Fibroblast of skin of right quadriceps (primary cell): Measurements from ENCODE around the gene NUP50.

Experiments used
- DNase-seq: peaks from one replicate; pipeline ENCODE4 v3.0.0-alpha.2; 2013

The NUP50 gene, protein sequence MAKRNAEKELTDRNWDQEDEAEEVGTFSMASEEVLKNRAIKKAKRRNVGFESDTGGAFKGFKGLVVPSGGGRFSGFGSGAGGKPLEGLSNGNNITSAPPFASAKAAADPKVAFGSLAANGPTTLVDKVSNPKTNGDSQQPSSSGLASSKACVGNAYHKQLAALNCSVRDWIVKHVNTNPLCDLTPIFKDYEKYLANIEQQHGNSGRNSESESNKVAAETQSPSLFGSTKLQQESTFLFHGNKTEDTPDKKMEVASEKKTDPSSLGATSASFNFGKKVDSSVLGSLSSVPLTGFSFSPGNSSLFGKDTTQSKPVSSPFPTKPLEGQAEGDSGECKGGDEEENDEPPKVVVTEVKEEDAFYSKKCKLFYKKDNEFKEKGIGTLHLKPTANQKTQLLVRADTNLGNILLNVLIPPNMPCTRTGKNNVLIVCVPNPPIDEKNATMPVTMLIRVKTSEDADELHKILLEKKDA

DNA sequence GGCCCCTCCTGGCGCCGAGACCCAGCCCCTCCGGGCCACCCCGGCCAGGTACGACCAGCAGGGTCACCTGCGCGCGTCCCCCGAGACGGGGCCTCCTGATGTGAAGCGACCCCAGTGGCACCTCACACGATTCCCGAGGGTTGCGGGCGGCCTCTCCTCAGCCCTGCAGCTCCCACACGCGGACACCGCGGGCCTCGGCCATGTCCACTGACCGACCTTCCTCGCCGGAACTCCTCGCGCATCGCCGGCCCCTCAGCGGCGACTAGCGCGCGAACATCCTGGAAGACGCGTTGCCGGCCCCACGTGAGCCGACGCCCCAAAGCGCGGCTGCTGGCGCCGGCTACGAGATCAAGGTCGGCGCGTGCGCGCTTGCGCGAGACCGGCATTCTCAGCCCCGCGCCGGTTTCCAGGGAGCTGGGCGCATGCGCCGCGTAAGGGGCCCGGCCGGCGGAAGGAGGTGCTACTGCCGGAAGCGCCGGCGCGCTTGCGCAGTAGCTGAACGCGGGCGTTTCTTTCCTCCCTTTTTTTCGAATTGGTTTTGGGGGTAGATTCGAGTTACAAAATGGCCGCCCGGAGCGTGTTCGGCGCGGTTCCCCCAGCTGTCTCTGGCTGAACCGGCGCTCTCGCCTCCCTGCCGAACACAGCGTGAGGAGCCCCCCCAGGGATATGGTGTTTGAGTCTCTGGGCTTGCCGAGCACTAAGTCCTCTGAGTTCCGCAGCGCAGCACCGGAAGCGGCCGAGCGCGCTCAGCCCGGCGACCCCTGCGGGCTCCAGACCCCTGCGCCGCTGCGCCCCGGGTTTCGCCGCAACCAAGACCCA, at the start of gene NUP50:
TSS of gene NUP50 (plus strand) at position 475 of the 819 bp plus-strand sequence. CDS start 4,253 bp downstream, outside the sequence.
- DNase-seq = peak; percentile 96

DNA sequence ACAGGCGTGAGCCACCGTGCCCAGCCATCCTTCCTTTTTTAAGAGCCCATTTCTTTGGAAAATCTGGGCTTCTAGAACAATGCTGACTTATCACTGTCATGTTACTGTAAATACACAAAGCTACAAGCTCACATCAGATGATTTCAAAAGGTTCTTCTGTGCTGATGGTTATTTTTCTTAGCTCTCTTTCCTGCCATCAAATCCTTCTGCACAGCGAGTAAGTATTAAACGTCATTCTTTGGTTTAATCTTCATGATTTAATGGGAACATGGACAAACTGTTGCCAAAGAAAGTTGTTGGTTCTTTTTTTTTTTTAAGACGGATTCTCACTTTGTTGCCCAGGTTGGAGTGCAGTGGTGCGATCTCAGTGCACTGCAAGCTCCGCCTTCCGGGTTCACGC, 43.3 kb upstream of the NUP50 start:
- no peak for DNase-seq

DNA sequence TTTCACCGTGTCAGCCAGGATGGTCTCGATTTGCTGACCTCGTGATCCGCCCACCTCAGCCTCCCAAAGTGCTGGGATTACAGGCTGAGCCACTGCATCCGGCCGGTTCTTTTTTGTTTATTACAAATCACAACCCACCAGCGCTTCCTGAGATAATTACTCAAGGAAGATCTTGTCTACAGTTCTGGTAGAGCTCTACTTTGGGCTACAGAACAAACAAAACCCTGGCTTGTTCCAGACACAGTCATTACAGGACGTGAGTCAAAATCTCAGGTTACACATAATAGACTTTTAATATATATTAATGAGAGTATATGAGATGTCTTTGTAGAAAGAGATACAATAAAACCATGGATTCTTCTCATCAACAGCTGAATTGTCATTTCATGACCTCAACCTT, 42.8 kb upstream of the NUP50 start:
- no peak for DNase-seq

DNA sequence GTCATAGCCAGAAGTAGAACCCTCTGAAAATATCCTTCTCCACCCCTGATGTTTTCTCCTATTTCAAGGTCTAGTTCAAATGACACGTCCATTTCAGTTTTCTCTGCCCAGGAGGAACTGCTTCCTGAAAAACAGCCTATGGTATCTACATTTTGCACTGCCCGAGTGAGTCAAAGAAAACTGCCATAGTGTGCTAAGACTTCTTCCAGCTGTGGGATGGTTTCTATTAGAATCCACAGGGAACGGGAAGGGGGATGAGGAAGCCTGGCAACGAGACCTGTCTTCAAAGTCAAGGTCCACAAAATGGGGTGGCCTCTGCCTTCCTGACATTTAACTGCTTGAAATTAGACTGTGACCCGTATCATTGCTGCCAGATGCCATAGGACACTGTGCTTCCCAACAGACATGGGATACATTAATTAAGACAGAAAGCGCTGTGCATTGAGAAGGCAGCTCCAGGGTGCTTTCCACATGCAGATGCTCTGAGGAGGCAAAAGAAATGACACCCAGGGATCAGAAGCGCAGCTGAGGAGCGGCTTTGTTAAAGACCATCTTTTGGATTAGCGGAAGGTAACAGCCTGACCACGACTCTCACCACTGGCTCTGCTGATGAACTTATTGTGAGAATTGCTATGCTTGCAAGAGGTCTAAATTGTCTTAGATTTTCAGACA, 39.4 kb upstream of the NUP50 start:
- DNase-seq = no peak

DNA sequence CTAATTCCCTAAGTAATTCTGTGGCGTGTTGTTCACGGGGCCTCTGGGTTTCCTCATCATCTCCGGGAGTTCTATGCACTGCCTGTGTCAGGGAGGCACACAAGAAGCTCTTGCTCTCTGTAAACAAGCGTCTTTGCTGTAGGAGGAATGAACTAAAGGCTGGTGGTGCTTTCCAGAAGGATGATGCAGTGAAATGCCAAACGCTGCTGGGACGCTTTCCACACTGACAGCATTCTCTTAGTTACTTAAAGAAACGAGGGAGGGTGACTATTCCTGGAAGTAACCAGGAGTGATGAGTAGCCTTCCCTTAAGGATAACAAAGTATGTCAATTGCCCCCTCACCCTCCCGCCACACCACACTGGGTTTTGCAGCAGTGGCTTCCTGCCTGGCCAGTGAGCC, 38.5 kb upstream of the NUP50 start:
- peak; percentile 46 for DNase-seq

DNA sequence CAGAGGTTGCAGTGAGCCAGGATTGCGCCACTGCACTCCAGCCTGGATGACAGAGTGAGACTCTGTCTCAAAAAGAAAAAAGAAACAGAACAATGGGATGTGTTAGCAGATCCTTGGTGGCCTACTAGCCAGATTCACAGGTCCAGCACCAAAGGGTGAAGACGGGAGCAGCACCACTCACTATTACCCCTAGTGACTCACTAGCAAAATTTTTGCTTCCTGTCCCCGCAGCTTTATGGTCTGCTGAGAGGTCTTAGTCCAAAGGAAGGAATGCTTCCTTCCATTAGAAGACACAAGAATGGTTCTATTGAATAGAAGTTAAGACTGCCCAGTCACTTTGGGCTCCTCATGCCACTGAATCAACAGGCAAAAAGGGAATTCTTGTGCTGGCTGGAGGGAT, 35.9 kb upstream of the NUP50 start:
- peak; percentile 48 for DNase-seq

DNA sequence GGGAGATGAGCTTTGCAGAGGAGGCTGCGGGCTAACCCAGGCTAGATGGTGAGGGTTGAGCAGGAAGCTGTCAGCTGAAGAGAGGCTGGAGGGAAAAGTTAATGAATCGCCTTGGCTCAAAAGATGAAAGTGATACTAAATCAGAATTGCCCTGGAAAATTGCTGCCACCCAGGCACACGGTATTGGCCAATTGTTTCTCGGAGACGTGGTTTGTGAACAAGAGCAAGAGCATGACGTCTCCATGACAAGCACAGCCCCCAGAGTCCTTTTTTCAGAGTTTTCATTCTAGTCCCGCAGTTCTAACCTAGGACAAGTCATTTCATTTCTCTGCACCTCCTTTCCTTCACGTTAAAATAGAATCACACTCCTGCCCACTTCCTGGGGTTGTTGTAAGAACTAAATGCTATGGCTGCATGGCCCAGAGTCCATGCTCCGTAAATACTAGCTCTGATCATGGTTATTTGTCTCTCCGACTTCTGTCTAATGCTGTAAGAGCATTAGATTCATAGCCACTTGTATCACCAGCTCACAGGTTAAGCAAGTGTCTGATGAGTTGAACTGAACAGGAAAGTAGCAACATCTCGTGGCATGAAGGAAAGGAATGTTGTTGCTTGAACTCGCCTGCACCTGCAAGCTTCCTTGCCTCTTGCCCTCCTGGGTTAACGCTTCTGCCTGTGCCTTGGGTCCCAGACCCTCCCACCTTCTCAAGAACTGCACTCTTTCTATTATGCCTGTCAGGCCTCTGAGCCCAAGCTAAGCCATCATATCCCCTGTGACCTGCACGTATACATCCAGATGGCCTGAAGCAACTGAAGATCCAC, 33.8 kb upstream of the NUP50 start:
- no peak for DNase-seq

DNA sequence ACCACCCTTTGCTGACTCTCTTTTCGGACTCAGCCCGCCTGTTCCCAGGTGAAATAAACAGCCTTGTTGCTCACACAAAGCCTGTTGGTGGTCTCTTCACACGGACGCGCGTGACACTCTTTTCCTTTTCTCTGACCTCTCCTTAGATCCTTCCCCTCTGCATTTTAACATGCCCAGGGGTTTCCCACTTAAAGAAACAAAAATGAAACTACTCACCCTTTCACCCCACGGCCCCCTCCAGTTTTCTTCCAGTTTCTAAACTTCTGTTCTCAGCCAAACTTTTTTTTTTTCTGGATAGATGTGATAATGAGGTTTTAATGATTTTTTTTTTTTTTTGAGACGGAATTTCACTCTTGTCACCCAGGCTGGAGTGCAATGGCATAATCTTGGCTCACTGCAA, 32.8 kb upstream of the NUP50 start:
- DNase-seq = no peak

DNA sequence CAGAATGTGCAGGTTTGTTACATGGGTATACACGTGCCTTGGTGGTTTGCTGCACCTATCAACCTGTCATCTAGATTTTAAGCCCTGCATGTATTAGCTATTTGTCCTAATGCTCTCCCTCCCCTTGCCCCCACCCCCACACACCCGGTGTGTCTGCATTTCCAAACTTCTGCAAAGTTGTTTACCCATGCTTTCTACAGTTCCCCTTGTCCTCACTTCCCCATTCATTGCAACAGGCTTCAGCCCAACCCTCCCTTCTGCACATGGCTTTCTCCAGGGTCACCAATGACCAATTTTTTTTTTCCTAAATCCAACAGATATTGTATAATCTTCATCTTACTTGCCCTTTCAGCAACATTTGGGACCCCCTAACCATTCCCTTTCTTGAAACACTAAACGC, 32.0 kb upstream of the NUP50 start:
- no peak for DNase-seq

DNA sequence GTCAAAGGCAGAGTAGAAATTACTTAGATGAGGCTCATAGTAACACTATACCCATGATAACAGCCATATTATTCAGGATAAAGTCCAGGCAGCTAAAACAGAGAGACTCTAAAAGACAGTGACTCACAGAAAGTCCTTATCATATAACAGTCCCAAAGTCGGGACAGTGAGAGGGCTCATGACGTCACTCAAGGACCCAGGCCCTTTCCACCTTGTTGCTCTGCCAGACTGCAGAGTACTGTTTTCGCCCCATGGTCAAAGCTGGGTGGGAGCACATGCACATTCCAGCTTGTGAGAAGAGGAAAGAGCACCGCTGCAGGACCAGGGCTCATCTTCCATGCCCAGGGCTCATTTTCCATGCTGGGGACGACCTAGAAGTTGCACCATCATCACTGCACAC, 29.4 kb upstream of the NUP50 start:
- DNase-seq = no peak

DNA sequence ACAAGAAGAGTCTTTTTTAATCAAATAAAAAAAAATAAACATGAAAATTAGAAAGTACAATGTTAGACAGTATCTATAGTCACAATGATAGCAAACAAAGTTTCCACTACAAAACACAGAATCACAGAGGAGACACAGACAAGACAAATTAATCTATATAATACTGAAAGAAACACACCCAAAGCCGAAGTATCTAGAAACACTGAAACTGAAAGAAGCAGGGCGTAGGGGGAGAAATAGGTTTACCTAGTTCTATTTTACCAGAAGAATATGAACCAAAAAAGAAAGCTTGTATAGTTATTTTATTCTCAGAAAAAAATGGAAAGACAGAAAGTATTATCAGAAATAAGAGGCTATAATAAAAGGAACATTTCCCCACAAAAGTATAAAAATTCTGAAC, 27.1 kb upstream of the NUP50 start:
- DNase-seq = no peak

DNA sequence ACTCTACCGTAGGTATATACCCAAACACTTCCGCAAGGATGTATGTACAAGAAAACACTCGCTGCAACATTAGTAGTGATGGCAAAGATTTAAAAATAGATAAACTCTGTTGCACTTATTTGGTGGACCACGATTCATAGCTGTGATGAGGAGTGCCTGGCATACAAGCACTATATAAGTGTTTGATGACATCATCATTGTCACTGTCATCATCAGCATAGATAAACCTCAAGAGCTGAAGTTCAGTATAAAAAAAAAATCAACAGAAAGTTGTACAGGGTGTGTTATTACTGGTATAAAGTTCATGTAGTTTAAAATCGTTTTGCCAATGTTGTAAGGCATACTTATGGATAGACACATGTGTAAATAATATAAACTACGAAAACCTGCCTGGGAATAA, 24.0 kb upstream of the NUP50 start:
- DNase-seq = no peak

DNA sequence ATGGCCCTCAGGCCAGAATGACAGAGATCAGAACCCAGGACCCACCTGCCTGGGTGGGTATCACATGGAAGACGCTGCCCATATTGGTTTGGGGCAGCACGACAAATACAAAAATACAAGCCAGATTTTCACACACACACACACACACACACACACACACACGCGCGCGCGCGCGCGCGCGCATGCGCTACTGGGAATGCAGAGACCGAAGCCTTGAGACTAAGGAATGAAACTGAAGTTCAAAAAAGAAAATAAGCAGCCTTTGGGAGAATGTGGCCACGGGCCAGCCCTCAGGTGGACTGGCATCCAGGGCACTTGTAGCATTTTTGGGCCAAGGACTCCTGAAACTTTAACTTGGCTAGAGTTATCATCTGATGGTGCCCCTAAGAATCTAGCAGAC, 21.3 kb upstream of the NUP50 start:
- DNase-seq = no peak

DNA sequence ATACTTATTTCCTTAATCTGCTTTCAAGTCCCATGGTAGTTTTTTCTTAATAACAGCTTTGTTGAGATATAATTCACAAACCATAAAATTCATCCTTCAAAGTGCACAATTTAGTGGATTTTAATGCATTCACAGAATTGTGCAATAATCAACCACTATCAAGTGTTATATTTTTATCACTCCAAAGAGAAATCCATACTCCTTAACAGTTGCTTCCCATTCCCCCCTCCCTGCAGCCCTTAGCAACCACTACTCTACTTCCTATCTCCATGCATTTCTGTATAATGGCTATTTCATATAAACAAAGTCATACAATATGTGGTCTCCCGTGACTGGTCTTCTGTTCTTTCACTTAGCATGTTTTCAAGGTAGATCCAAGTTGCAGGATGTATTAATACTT, 18.8 kb upstream of the NUP50 start:
- DNase-seq = no peak

DNA sequence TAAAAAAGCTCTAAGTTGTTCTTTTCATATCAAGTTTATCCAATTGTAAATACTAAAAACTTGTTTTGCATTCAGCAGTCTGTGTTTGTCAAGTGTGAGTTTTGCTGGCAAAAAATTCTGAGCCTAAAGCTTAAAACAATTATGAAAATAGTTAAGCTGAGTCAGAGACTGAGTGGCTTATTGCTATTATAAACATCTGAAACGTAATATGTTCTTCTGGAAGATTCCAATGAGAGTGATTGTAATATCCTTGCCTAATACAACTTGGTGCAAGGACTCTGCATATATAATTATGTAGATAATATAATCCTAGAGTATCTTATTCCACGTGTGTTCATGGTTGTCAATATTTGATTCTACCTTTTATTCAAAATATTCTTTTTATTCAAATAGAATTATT, 14.1 kb upstream of the NUP50 start:
- no peak for DNase-seq

DNA sequence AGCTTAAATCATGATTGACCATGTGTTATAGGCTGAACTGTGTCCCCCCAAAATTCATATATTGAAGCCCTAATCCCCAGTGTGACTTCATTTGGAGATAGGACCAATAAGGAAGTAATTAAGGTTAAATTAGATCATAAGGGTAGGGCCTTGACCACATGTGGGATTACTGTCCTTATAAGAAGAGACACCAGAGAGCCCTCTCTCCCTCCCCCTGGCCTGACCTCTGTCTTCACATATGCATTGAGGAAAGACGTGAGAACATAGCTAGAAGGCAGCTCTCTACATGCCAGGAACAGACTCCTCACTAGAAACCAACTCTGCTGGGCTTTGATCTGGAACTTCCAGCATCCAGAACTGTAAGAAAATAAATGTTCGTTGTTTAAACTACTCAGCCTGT, 13.6 kb upstream of the NUP50 start:
- DNase-seq = no peak

DNA sequence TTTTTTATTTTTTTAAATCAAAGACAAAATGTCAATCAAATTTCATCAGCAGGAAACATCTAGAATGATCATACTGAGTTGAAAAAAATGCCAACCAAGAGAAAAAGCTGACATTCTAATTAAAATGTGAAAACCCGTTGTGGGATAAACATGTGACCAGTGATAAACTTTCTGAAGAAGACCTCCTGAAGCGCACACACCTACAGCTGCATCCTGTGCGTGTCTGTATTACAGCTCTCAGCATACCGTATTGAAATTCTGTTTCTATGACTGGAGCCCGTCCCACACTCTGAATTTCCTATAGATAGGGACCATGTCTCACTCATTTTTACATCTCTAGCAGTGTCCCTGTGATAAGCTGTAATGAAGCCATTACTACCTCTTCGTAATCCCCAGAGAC, 12.2 kb upstream of the NUP50 start:
- no peak for DNase-seq

DNA sequence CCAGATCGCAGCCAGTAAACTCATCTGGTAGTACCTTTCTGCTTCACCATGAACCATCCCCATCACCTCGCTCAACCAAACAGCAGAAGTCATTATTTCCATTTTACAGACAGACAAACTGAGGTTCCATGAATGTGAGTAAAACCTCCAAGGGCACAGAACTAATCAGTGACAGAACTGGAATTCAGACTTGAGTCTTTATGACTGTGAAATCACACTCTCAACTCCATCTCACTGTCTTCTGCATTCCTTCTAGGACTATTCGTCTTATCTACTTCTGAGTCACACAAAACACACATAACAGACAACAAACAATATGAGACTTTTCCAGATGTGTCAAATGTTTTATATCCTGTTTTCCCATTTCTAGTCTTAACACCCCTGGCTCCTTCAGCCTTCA, 9.3 kb upstream of the NUP50 start:
- peak; percentile 53 for DNase-seq

DNA sequence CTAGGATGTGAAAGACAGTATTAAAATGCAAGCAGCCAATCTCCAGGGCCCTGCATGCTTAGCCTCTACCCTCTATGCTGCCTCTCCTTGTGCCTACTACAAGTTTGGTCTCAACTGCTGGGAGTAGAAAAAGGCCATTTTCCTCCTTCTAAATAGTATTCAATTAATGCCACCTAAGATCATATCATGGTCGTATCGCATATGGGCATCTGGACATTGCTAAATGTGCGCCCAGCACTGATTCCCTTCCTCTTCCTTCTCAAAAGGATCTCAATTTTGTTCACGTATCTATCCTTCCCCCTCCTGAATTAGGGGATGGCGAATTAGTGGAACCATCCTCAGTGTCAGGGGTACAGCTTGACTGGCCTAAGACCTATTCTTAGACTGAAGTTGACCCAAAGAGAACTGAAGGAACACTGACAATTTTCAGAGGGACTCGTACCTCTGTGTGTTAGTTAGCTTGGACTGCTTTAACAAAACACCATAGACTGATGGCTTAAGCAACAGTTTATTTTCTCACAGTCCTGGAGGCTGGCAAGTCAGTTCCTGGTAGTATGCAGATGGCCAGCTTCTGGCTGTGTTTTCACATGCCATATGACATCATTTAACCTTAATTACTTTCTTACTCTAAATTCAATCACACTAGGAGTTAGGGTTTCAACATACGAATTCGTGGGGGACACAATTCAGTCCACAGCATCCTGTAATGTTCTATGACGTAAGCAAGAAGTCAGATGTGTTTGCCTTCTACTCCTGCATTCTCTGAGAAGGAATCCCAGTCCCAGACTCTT, 8.5 kb upstream of the NUP50 start:
- DNase-seq = no peak

DNA sequence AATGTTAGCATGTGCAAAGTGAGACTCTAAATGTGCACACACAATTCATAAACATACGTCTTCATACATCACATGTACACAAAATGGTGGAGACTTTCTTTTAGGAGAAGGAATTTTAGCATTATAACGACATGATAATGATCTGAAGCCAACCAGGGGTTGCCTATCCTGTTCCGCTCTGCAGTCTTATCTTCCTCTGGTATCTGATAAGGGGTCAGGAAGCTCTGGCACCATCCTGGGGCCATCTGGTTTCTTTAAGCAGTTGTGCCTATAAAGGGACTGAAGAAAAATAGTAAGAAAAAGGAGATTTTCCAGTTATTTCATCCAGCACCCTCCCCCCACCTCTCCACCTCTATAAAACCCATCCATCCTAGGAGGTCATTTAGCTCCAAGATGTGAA, 5.8 kb upstream of the NUP50 start:
- no peak for DNase-seq

DNA sequence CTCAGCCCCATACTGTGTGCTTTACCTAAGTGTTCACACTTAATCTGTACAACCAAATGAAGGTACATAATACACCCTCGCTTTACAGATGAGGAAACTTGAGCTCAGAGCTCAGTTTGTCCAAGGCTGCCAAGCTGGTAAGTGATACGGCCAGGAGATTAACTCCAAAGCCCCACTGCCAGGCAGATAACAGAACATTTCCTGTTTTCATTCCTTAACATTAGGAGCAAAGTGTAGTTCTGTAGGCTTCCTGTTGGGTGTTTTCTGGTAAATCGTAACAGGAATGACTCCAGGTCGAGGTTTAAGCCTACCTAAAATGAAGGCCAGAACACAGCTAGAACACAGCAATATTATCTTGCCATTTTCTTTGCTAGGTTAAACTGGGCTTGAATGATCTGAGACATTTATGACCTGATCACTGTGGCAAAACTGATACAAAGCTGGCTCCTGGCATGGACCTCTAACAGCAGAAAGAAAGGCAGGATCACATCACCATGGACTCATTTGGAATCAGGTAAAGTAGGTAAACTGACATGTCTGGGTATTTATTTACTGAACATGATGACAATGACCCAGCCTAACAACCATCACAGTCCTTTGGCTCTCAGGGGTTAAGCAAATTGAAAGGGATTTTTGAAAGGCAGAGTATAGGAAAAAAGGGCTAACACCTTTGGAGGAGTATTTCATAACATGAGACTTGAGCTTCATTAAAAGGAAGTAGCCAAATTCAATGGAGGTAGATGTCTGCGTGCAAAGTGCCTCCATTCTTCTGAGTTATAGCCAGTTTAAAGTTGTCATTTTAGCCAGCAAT, 3.9 kb upstream of the NUP50 start:
- DNase-seq = no peak
